ENCODE measurements around the gene KCNJ6.

DNA sequence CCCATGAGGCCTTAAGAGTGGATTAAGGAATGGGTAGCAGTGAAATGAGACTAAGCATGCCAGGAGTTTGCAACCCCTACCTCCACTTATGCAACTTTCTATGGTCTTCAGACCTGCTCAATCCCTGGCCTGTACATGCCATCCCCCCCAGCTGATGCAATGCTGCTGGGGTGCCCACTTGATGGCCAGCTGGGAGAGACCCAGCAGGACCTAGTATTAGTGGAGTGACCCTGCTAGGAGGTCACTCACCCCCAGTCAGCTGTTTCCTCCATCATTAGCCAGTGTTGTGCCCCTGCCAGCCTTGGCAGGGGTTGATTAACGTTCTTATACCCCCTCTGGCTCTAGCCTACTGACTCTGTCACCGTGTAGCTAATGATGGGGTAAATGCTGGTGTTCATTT is 313.1 kb downstream of the KCNJ6 start:
- TF ChIP-seq CTCF (conservative IDR thresholded peaks at IDR 0.05; ENCODE audit: low read depth, low read length) (no peak), EZH2 (IDR thresholded peaks at IDR 0.05; ENCODE audit: borderline replicate concordance, low read depth, low read length, poor library complexity, severe bottlenecking) (no peak)

Data from A673 (cell line).